ENCODE measurements around the gene GABRB1.

The GABRB1 gene

GRCh38 chr4:47195706-47196105 is 164.3 kb downstream of the GABRB1 start:
- Histone ChIP-seq H4K20me1 (no peaks in the 10 kb centered on the region), H3K9ac (no peak overlapping the region), H3K4me1 (no peaks in the 10 kb centered on the region), H3K9me3 (no peaks in the 10 kb centered on the region), H3K36me3 (no peaks in the 10 kb centered on the region), H3K4me2 (no peak overlapping the region), H3K4me3 (no peak overlapping the region), H3K27ac (no peak overlapping the region), H3K27me3 (no peaks in the 10 kb centered on the region)
- no peak for TF ChIP-seq Cebpa-rat (IDR thresholded peaks at IDR 0.05)

- Histone ChIP-seq H3K27me3 (no peaks in the 10 kb centered on the region), H3K9me3 (no peaks in the 10 kb centered on the region), H3K36me3 (no peaks in the 10 kb centered on the region), H3K27ac (no peak overlapping the region), H4K20me1 (no peaks in the 10 kb centered on the region), H3K4me1 (no peaks in the 10 kb centered on the region), H3K4me3 (no peak overlapping the region), H3K9ac (no peak overlapping the region), H3K4me2 (no peak overlapping the region)
- no peak for TF ChIP-seq Cebpa-rat (IDR thresholded peaks at IDR 0.05)
These were observed 167.4 kb downstream of the GABRB1 start for GRCh38 chr4:47198791-47199190.

GRCh38 chr4:47203593-47203992 is 172.2 kb downstream of the GABRB1 start:
- no peaks in the 10 kb centered on the region for H3K4me1 ChIP-seq
- TF ChIP-seq Cebpa-rat (IDR thresholded peaks at IDR 0.05) = no peak
- H3K4me2 ChIP-seq = no peak overlapping the region
- no peaks in the 10 kb centered on the region for H3K9me3 ChIP-seq
- H3K27ac ChIP-seq = no peak overlapping the region
- H4K20me1 ChIP-seq = no peaks in the 10 kb centered on the region
- H3K4me3 ChIP-seq = no peak overlapping the region
- no peak overlapping the region for H3K9ac ChIP-seq
- no peaks in the 10 kb centered on the region for H3K36me3 ChIP-seq
- no peaks in the 10 kb centered on the region for H3K27me3 ChIP-seq

GRCh38 chr4:47207555-47207954 is 176.2 kb downstream of the GABRB1 start:
- Histone ChIP-seq H3K4me1 (no peaks in the 10 kb centered on the region), H3K4me3 (no peak overlapping the region), H3K9me3 (no peaks in the 10 kb centered on the region), H4K20me1 (no peaks in the 10 kb centered on the region), H3K4me2 (no peak overlapping the region), H3K27me3 (no peaks in the 10 kb centered on the region), H3K36me3 (no peaks in the 10 kb centered on the region), H3K9ac (no peak overlapping the region), H3K27ac (no peak overlapping the region)
- no peak for TF ChIP-seq Cebpa-rat (IDR thresholded peaks at IDR 0.05)

- no peaks in the 10 kb centered on the region for H3K4me1 ChIP-seq
- no peak overlapping the region for H3K9ac ChIP-seq
- no peak for TF ChIP-seq Cebpa-rat (IDR thresholded peaks at IDR 0.05)
- H3K4me2 ChIP-seq = no peak overlapping the region
- H3K4me3 ChIP-seq = no peak overlapping the region
- H3K27ac ChIP-seq = no peak overlapping the region
- H3K27me3 ChIP-seq = no peaks in the 10 kb centered on the region
- H4K20me1 ChIP-seq = no peaks in the 10 kb centered on the region
- H3K36me3 ChIP-seq = no peaks in the 10 kb centered on the region
- no peaks in the 10 kb centered on the region for H3K9me3 ChIP-seq
These were observed 178.5 kb downstream of the GABRB1 start for GRCh38 chr4:47209833-47210232.

GRCh38 chr4:47210828-47211227 is 179.5 kb downstream of the GABRB1 start:
- Histone ChIP-seq H3K4me1 (no peaks in the 10 kb centered on the region), H3K4me3 (no peak overlapping the region), H3K9me3 (no peaks in the 10 kb centered on the region), H3K27ac (no peak overlapping the region), H3K9ac (no peak overlapping the region), H4K20me1 (no peaks in the 10 kb centered on the region), H3K4me2 (no peak overlapping the region), H3K36me3 (no peaks in the 10 kb centered on the region), H3K27me3 (no peaks in the 10 kb centered on the region)
- no peak for TF ChIP-seq Cebpa-rat (IDR thresholded peaks at IDR 0.05)

- Histone ChIP-seq H3K4me3 (no peak overlapping the region), H3K9me3 (no peaks in the 10 kb centered on the region), H3K4me1 (no peaks in the 10 kb centered on the region), H3K27me3 (no peaks in the 10 kb centered on the region), H3K27ac (no peak overlapping the region), H3K36me3 (no peaks in the 10 kb centered on the region), H4K20me1 (no peaks in the 10 kb centered on the region), H3K9ac (no peak overlapping the region), H3K4me2 (no peak overlapping the region)
- TF ChIP-seq Cebpa-rat (IDR thresholded peaks at IDR 0.05) = no peak
These were observed 181.7 kb downstream of the GABRB1 start for GRCh38 chr4:47213106-47213505.

- Histone ChIP-seq H3K4me3 (no peak overlapping the region), H3K27me3 (no peaks in the 10 kb centered on the region), H3K9me3 (no peaks in the 10 kb centered on the region), H4K20me1 (no peaks in the 10 kb centered on the region), H3K4me1 (no peaks in the 10 kb centered on the region), H3K27ac (no peak overlapping the region), H3K9ac (no peak overlapping the region), H3K4me2 (no peak overlapping the region), H3K36me3 (no peaks in the 10 kb centered on the region)
- TF ChIP-seq Cebpa-rat (IDR thresholded peaks at IDR 0.05) = no peak
These were observed 182.2 kb downstream of the GABRB1 start for GRCh38 chr4:47213539-47213938.

GRCh38 chr4:47213971-47214370 is 182.6 kb downstream of the GABRB1 start:
- no peak for TF ChIP-seq Cebpa-rat (IDR thresholded peaks at IDR 0.05)
- H3K4me1 ChIP-seq = no peaks in the 10 kb centered on the region
- H3K4me3 ChIP-seq = no peak overlapping the region
- no peaks in the 10 kb centered on the region for H3K27me3 ChIP-seq
- no peaks in the 10 kb centered on the region for H4K20me1 ChIP-seq
- no peaks in the 10 kb centered on the region for H3K36me3 ChIP-seq
- no peak overlapping the region for H3K4me2 ChIP-seq
- no peak overlapping the region for H3K27ac ChIP-seq
- H3K9me3 ChIP-seq = no peaks in the 10 kb centered on the region
- no peak overlapping the region for H3K9ac ChIP-seq

- no peak overlapping the region for H3K4me2 ChIP-seq
- H3K27ac ChIP-seq = no peak overlapping the region
- H3K9me3 ChIP-seq = no peaks in the 10 kb centered on the region
- no peak overlapping the region for H3K9ac ChIP-seq
- no peak overlapping the region for H3K4me3 ChIP-seq
- no peaks in the 10 kb centered on the region for H3K4me1 ChIP-seq
- no peaks in the 10 kb centered on the region for H3K36me3 ChIP-seq
- TF ChIP-seq Cebpa-rat (IDR thresholded peaks at IDR 0.05) = no peak
- H3K27me3 ChIP-seq = no peaks in the 10 kb centered on the region
- no peaks in the 10 kb centered on the region for H4K20me1 ChIP-seq
These were observed 184.4 kb downstream of the GABRB1 start for GRCh38 chr4:47215759-47216158.

GRCh38 chr4:47217291-47217690 is 185.9 kb downstream of the GABRB1 start:
- Histone ChIP-seq H3K36me3 (no peaks in the 10 kb centered on the region), H3K4me3 (no peak overlapping the region), H4K20me1 (no peaks in the 10 kb centered on the region)

More at GRCh38 chr4:47217291-47217690, 185.9 kb downstream of the GABRB1 start:
- H3K27ac ChIP-seq = no peak overlapping the region
- H3K4me1 ChIP-seq = no peaks in the 10 kb centered on the region
- TF ChIP-seq Cebpa-rat (IDR thresholded peaks at IDR 0.05) = no peak
- H3K9ac ChIP-seq = no peak overlapping the region
- no peaks in the 10 kb centered on the region for H3K27me3 ChIP-seq
- H3K4me2 ChIP-seq = no peak overlapping the region
- H3K9me3 ChIP-seq = no peaks in the 10 kb centered on the region
